IMR-90 (cell line): ENCODE data around the gene CAND1. TPM values are rescaled to one million over a fixed set of nuclear protein-coding genes. Genes with fewer than 3 reads are reported as not detected.
A peak's percentile ranks its signal among the peaks of the same experiment; 100 is the strongest.

Source experiments
- ATAC-seq: fragments of 200-7000 bp; cut with Tn5 transposase; 2 replicates; pipeline ENCODE4 v1.9.1; 2020; ENCODE audit warnings: low read depth, mild to moderate bottlenecking, moderate library complexity
- BruUV-seq: library from RNA; stranded (reverse); fragments of 400-500 nt; replicated peaks from 2 replicates; lab custom pipeline; 2021; lab: Mats Ljungman, UMichigan
- CTCF ChIA-PET: fragments of 300-600 bp; formaldehyde crosslinking; extraction: SDS; loops from one replicate; lab custom pipeline; 2021; ENCODE audit warnings: antibody characterized with exemption; lab: Yijun Ruan, JAX
- POLR2A ChIA-PET: fragments of 300-600 bp; sonication (Branson Sonifier 250); formaldehyde crosslinking; loops from one replicate; lab custom pipeline; 2022; ENCODE audit warnings: antibody characterized with exemption; ENCODE audit not compliant: unreplicated experiment; lab: Charles Lee
- DNase-seq: peaks from one replicate; pipeline ENCODE4 v3.0.0; 2013
- H2AFZ ChIP-seq: replicated peaks from 2 replicates; pipeline ENCODE3; 2013; ENCODE audit warnings: low read length, mild to moderate bottlenecking; ENCODE audit not compliant: poor library complexity
- H2AK5ac ChIP-seq: 2 replicates; pipeline ENCODE4 v1.6.1; 2013; ENCODE audit warnings: low read depth, low read length, inconsistent platforms
- H2AK9ac ChIP-seq: replicated peaks from 2 replicates; pipeline ENCODE3; 2013; ENCODE audit warnings: mild to moderate bottlenecking, low read depth, low read length, moderate library complexity; ENCODE audit not compliant: poor library complexity
- H2BK120ac ChIP-seq: 2 replicates; pipeline ENCODE4 v1.6.1; 2013; ENCODE audit warnings: low read depth, low read length, inconsistent platforms
- H2BK15ac ChIP-seq: 3 replicates; pipeline ENCODE4 v1.6.1; 2013; ENCODE audit warnings: low read depth, low read length, inconsistent platforms
- H2BK20ac ChIP-seq: 2 replicates; pipeline ENCODE4 v1.6.1; 2013; ENCODE audit warnings: low read depth, mild to moderate bottlenecking, inconsistent platforms, low read length, moderate library complexity
- H2BK5ac ChIP-seq: 2 replicates; pipeline ENCODE4 v1.6.1; 2013; ENCODE audit warnings: mild to moderate bottlenecking, low read depth, low read length, inconsistent platforms; ENCODE audit not compliant: poor library complexity, severe bottlenecking
- H3K14ac ChIP-seq: replicated peaks from 2 replicates; pipeline ENCODE4 v1.6.1; 2013; ENCODE audit warnings: low read depth, low read length, inconsistent platforms
- H3K18ac ChIP-seq: 2 replicates; pipeline ENCODE4 v1.6.1; 2013; ENCODE audit warnings: low read depth, low read length, control low read depth
- H3K23ac ChIP-seq: 2 replicates; pipeline ENCODE4 v1.6.1; 2013; ENCODE audit warnings: low read depth, low read length, inconsistent platforms
- H3K27ac ChIP-seq: 2 replicates; pipeline ENCODE4 v1.5.1; 2013; ENCODE audit warnings: mild to moderate bottlenecking, control low read depth, low read length; ENCODE audit not compliant: insufficient read depth
- H3K27me3 ChIP-seq: 2 replicates; pipeline ENCODE4 v1.6.1; 2013; ENCODE audit warnings: low read length; ENCODE audit not compliant: control insufficient read depth, insufficient read depth
- H3K36me3 ChIP-seq: 2 replicates; pipeline ENCODE4 v1.6.1; 2013; ENCODE audit warnings: low read length, mixed read lengths; ENCODE audit not compliant: control insufficient read depth, insufficient read depth
- H3K4ac ChIP-seq: 2 replicates; pipeline ENCODE4 v1.6.1; 2013; ENCODE audit warnings: low read depth, low read length, inconsistent platforms
- H3K4me1 ChIP-seq: 2 replicates; pipeline ENCODE4 v1.6.1; 2013; ENCODE audit warnings: low read length, mixed read lengths; ENCODE audit not compliant: control insufficient read depth, insufficient read depth
- H3K4me2 ChIP-seq: 2 replicates; pipeline ENCODE4 v1.6.1; 2013; ENCODE audit warnings: low read depth, mild to moderate bottlenecking, control low read depth, low read length, moderate library complexity
- H3K4me3 ChIP-seq: 2 replicates; pipeline ENCODE4 v1.5.1; 2013; ENCODE audit warnings: low read depth, mild to moderate bottlenecking, control low read depth, low read length, moderate library complexity; ENCODE audit not compliant: insufficient read depth
- H3K56ac ChIP-seq: 2 replicates; pipeline ENCODE4 v1.6.1; 2013; ENCODE audit warnings: low read length, inconsistent platforms; ENCODE audit not compliant: insufficient read depth; ENCODE audit errors: extremely low read depth
- H3K79me1 ChIP-seq, 2 experiments: 2 replicates each; pipeline ENCODE4 v1.6.1; 2013; ENCODE audit warnings: low read length in 2 of 2, inconsistent platforms in 1 of 2, low read depth in 1 of 2
- H3K9ac ChIP-seq: 2 replicates; pipeline ENCODE4 v1.6.1; 2013; ENCODE audit warnings: low read depth, low read length, control low read depth
- H3K9me1 ChIP-seq: 2 replicates; pipeline ENCODE4 v1.6.1; 2013; ENCODE audit warnings: low read length, inconsistent platforms; ENCODE audit not compliant: insufficient read depth
- H3K9me3 ChIP-seq: 2 replicates; pipeline ENCODE4 v1.6.1; 2013; ENCODE audit warnings: low read length; ENCODE audit not compliant: control insufficient read depth, insufficient read depth
- H4K20me1 ChIP-seq: 2 replicates; pipeline ENCODE4 v1.6.1; 2013; ENCODE audit warnings: low read length, inconsistent platforms; ENCODE audit not compliant: insufficient read depth
- H4K5ac ChIP-seq: 2 replicates; pipeline ENCODE4 v1.6.1; 2013; ENCODE audit warnings: mild to moderate bottlenecking, low read depth, low read length, control low read depth
- H4K8ac ChIP-seq, 2 experiments: 2 replicates each; pipeline ENCODE4 v1.6.1; 2013; ENCODE audit warnings: low read depth in 2 of 2, low read length in 2 of 2, control low read depth in 1 of 2, inconsistent platforms in 1 of 2
- H4K91ac ChIP-seq: 2 replicates; pipeline ENCODE4 v1.6.1; 2013; ENCODE audit warnings: low read depth, low read length, inconsistent platforms; ENCODE audit not compliant: insufficient read depth
- CEBPB ChIP-seq: IDR thresholded peaks from 2 replicates; pipeline ENCODE4 v1.6.1; 2012; ENCODE audit warnings: low read depth, low read length, improper control_type of control experiment
- ELK1 ChIP-seq: fragments of 150-350 bp; IDR thresholded peaks from 2 replicates; pipeline ENCODE4 v1.6.1; 2016; ENCODE audit warnings: low read depth, mild to moderate bottlenecking, low read length, moderate library complexity, borderline replicate concordance
- FOS ChIP-seq: fragments of 150-350 bp; IDR thresholded peaks from 2 replicates; pipeline ENCODE4 v1.6.1; 2016; ENCODE audit warnings: low read depth, low read length
- MAFK ChIP-seq: IDR thresholded peaks from 2 replicates; pipeline ENCODE4 v1.6.1; 2012; ENCODE audit warnings: low read depth, low read length, improper control_type of control experiment
- MAZ ChIP-seq: IDR thresholded peaks from 2 replicates; pipeline ENCODE4 v1.6.1; 2012; ENCODE audit warnings: low read depth, mild to moderate bottlenecking, low read length, improper control_type of control experiment, moderate library complexity, borderline replicate concordance
- NFE2L2 ChIP-seq: fragments of 150-350 bp; IDR thresholded peaks from 2 replicates; pipeline ENCODE4 v1.6.1; 2016; ENCODE audit warnings: low read depth, mild to moderate bottlenecking, low read length
- POLR2A ChIP-seq: IDR thresholded peaks from 2 replicates; pipeline ENCODE4 v1.6.1; 2012; ENCODE audit warnings: mild to moderate bottlenecking, low read depth, low read length
- RAD21 ChIP-seq: IDR thresholded peaks from 2 replicates; pipeline ENCODE4 v1.6.1; 2012; ENCODE audit warnings: low read length, improper control_type of control experiment
- RCOR1 ChIP-seq: IDR thresholded peaks from 2 replicates; pipeline ENCODE4 v1.6.1; 2012; ENCODE audit warnings: mild to moderate bottlenecking, low read length, improper control_type of control experiment; ENCODE audit not compliant: insufficient replicate concordance
- RFX5 ChIP-seq: IDR thresholded peaks from 2 replicates; pipeline ENCODE4 v1.8.0; 2012; ENCODE audit warnings: low read depth, mild to moderate bottlenecking, low read length, moderate library complexity
- SMC3 ChIP-seq: fragments of 150-350 bp; IDR thresholded peaks from 2 replicates; pipeline ENCODE4 v1.6.1; 2016; ENCODE audit warnings: low read depth, mild to moderate bottlenecking, antibody characterized with exemption, low read length, moderate library complexity
- WGBS, 2 experiments: methylation state at CpG; one replicate each; pipeline versions ENCODE4 v1.1.5 to v1.1.7; 2013; ENCODE audit warnings: missing lambda C conversion rate in 2 of 2; ENCODE audit not compliant: insufficient read length in 1 of 2; ENCODE audit errors: extremely low coverage in 2 of 2; 5-methylcytosine and 5-hydroxymethylcytosine counted together
- dilution Hi-C: fragments of 300-500 bp; cut with HindIII; formaldehyde crosslinking; loops from one replicate; pipeline ENCODE4 v1.14.3; 2018; ENCODE audit warnings: low sequenced_read_pairs; ENCODE audit not compliant: unreplicated experiment
- in situ Hi-C: fragments of 300-500 bp; cut with MboI; formaldehyde crosslinking; loops from 3 replicates; pipeline ENCODE4 v1.14.3; 2019; ENCODE audit warnings: low sequenced_read_pairs, inconsistent platforms, mixed read lengths
- intact Hi-C: fragments of 100-400 bp; cut with micrococcal nuclease; formaldehyde crosslinking; loops from 2 replicates; pipeline ENCODE4 v1.10.0; 2022
- polyA plus RNA-seq, 3 experiments: library from polyadenylated mRNA; depleted of rRNA; stranded (reverse); fragments of >200 nt; gene quantifications; 2 replicates each; pipeline ENCODE4 v1.2.3, GENCODE V29; 2012; ENCODE audit warnings: low replicate concordance in 1 of 3
- total RNA-seq: library from RNA; depleted of rRNA; stranded (reverse); fragments of >200 nt; gene quantifications from 2 replicates; pipeline ENCODE4 v1.2.3, GENCODE V29; 2012
- TF ChIP-seq, protein P1 (sequence below): conservative IDR thresholded peaks from 2 replicates; pipeline ENCODE4 v1.5.1; 2012; ENCODE audit warnings: mild to moderate bottlenecking, low read depth, low read length, improper control_type of control experiment

The CAND1 gene
- total and polyA plus RNA-seq, 2 of the 4 experiments (the other 2 are of a cell fraction) = 42.6 to 91.4 TPM

DNA sequence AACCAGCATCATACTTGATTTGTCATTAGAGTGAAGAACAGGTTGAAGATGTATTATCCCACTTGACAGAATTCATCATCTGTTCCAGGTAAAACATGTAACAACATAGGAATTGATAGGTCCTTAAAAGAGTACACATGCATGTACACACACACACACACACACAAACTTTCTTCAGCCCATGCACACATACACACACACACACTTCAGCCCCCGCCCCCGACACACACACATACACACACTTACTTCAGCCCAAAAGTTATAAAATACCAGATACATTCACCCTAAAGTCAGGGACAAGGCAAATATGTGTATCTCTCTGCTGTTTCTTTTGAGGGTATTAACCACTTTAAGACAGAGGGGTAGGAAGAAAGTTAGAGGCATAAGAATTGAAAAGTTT, 15.4 kb downstream of the CAND1 start:
- no peak for ATAC-seq
- no peak overlapping the region for H2AK5ac ChIP-seq
- no peaks in the 10 kb centered on the region for H3K27me3 ChIP-seq
- no peak overlapping the region for H4K5ac ChIP-seq
- no TSS peak for BruUV-seq
- H3K4ac ChIP-seq = no peak overlapping the region
- H2BK15ac ChIP-seq = no peak overlapping the region
- no peak overlapping the region for H4K91ac ChIP-seq
- peaks cover 3% of the 10 kb centered on the region for H3K4me1 ChIP-seq
- H3K23ac ChIP-seq = no peak overlapping the region
- ChIA-PET POLR2A (no interaction called here), CTCF (no interaction called here)
- H3K79me1 ChIP-seq = peaks cover 7 to 33% of the 10 kb centered on the region in 2 experiments; a peak in 3 of 4 replicates
- H3K27ac ChIP-seq = no peak overlapping the region
- no peak overlapping the region for H3K9ac ChIP-seq
- H3K18ac ChIP-seq = no peak overlapping the region
- H3K4me2 ChIP-seq = no peak overlapping the region
- H2BK5ac ChIP-seq = peak overlapping the region; percentile 20
- H3K4me3 ChIP-seq = no peak overlapping the region
- no peak overlapping the region for H2AFZ ChIP-seq
- WGBS, 2 experiments = no CpG with 5 or more reads among the region's 2 CpGs
- in situ Hi-C loops = no loop called here
- H3K56ac ChIP-seq = no peak overlapping the region
- no peak overlapping the region for H2AK9ac ChIP-seq
- no peak overlapping the region for H3K14ac ChIP-seq
- dilution Hi-C loops = no loop called here
- peaks cover 3% of the 10 kb centered on the region; the same call in 1 of the 2 replicates for H3K9me1 ChIP-seq
- intact Hi-C loops = no loop called here
- DNase-seq = no peak
- H3K36me3 ChIP-seq = peaks cover 14% of the 10 kb centered on the region
- no peak overlapping the region for H2BK20ac ChIP-seq
- H4K20me1 ChIP-seq = peaks cover 37% of the 10 kb centered on the region
- no peak for TF ChIP-seq FOS
- TF ChIP-seq NFE2L2 = no peak
- TF ChIP-seq MAZ = no peak
- no peak for TF ChIP-seq ELK1
- TF ChIP-seq RAD21 = no peak
- no peak for TF ChIP-seq RFX5
- no peak for TF ChIP-seq SMC3
- no peak for TF ChIP-seq POLR2A
- TF ChIP-seq MAFK = no peak
- TF ChIP-seq CEBPB = no peak
- TF ChIP-seq RCOR1 = no peak
- TF ChIP-seq, protein P1, sequence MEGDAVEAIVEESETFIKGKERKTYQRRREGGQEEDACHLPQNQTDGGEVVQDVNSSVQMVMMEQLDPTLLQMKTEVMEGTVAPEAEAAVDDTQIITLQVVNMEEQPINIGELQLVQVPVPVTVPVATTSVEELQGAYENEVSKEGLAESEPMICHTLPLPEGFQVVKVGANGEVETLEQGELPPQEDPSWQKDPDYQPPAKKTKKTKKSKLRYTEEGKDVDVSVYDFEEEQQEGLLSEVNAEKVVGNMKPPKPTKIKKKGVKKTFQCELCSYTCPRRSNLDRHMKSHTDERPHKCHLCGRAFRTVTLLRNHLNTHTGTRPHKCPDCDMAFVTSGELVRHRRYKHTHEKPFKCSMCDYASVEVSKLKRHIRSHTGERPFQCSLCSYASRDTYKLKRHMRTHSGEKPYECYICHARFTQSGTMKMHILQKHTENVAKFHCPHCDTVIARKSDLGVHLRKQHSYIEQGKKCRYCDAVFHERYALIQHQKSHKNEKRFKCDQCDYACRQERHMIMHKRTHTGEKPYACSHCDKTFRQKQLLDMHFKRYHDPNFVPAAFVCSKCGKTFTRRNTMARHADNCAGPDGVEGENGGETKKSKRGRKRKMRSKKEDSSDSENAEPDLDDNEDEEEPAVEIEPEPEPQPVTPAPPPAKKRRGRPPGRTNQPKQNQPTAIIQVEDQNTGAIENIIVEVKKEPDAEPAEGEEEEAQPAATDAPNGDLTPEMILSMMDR = no peak
- no peak overlapping the region for H2BK120ac ChIP-seq
- no peaks in the 10 kb centered on the region for H3K9me3 ChIP-seq
- H4K8ac ChIP-seq = no peak overlapping the region
